Measurements from ENCODE around the gene RAP1B. TPM values are rescaled to one million over a fixed set of nuclear protein-coding genes. Genes with fewer than 3 reads are reported as not detected.

The RAP1B gene
- total and polyA plus RNA-seq, 2 donors (not counting 3 experiments of a cell fraction or from before 2014, with no cell fraction given) = 147 to 174 TPM

- no peaks in the 10 kb centered on the region for H3K9me3 ChIP-seq (replicated peaks; ENCODE audit: control insufficient read depth, insufficient read depth, low read length)
- no peaks in the 10 kb centered on the region for H3K27me3 ChIP-seq (ENCODE audit: control insufficient read depth in 2 of 2, insufficient read depth in 2 of 2, low read length in 2 of 2)
- dilution Hi-C loops (cut with MboI; ENCODE audit: extremely low pct_ligation_motif_present, low sequenced_read_pairs) = no loop called here
- no peak overlapping the region for H2AFZ ChIP-seq (ENCODE audit: low read depth, low read length)
- intact Hi-C loops (cut with micrococcal nuclease) = no loop called here
- TF ChIP-seq JUN (IDR thresholded peaks at IDR 0.05; ENCODE audit: borderline replicate concordance, insufficient read depth, insufficient read length, low read depth) (no peak), GATA2 (IDR thresholded peaks at IDR 0.05; ENCODE audit: insufficient read depth, insufficient read length, low read depth, low read length) (no peak), EZH2 (IDR thresholded peaks at IDR 0.05; ENCODE audit: borderline replicate concordance, low read depth, low read length, severe bottlenecking) (no peak), MAX (IDR thresholded peaks at IDR 0.05; ENCODE audit: insufficient read depth, insufficient read length) (no peak), FOS (IDR thresholded peaks at IDR 0.05; ENCODE audit: borderline replicate concordance, insufficient read depth, low read length) (no peak), POLR2AphosphoS5 (IDR thresholded peaks at IDR 0.05; ENCODE audit: insufficient read depth, low read depth, low read length) (no peak), MYC (IDR thresholded peaks at IDR 0.05; ENCODE audit: low read depth, low read length) (no peak), POLR2A (IDR thresholded peaks at IDR 0.05; ENCODE audit: low read depth, low read length) (no peak), CTCF (IDR thresholded peaks at IDR 0.05; ENCODE audit: extremely low read depth in 1 of 2, insufficient read depth in 1 of 2, low read depth in 1 of 2, low read length in 2 of 2) (no peak)
- no peaks in the 10 kb centered on the region for H3K36me3 ChIP-seq (ENCODE audit: control insufficient read depth in 2 of 2, extremely low read depth in 1 of 2, insufficient read depth in 2 of 2, low read length in 2 of 2)
- H4K20me1 ChIP-seq (replicated peaks; ENCODE audit: control insufficient read depth, extremely low read depth, insufficient read depth, low read length) = no peaks in the 10 kb centered on the region
- ChIA-PET POLR2A (no interaction called here), CTCF (no interaction called here)
- no peak overlapping the region for H3K4me2 ChIP-seq (ENCODE audit: insufficient read depth, low read length)
- BruUV-seq (replicated peaks) = no TSS peak
- H3K4me1 ChIP-seq (ENCODE audit: control insufficient read depth, extremely low read depth, insufficient read depth, low read length) = no peaks in the 10 kb centered on the region
- H3K9me1 ChIP-seq (replicated peaks; ENCODE audit: control insufficient read depth, extremely low read depth, insufficient read depth, low read length) = no peaks in the 10 kb centered on the region
- DNase-seq (ENCODE audit: low read depth, low spot score) = no peak
- H3K27ac ChIP-seq (ENCODE audit: insufficient read depth, low read depth, low read length) = no peak overlapping the region
- H3K79me2 ChIP-seq (ENCODE audit: control insufficient read depth, insufficient read depth, low read length) = peaks cover 83% of the 10 kb centered on the region
- no peak overlapping the region for H3K9ac ChIP-seq (replicated peaks; ENCODE audit: extremely low read depth, insufficient read depth, low read length)
- H3K4me3 ChIP-seq (replicated peaks in 1 of 3; ENCODE audit: insufficient read depth in 1 of 3, low read depth in 1 of 3, low read length in 3 of 3) = no peak overlapping the region
- FAIRE-seq = no peak
These were observed 35.8 kb downstream of the RAP1B start for GRCh38 chr12:68646484-68646883.
